Measurements from ENCODE around the gene HDGFL2.

Gene HDGFL2

GRCh38 chr19:4528843-4529242 lies 56.7 kb downstream of the HDGFL2 start:
- H3K4me3 ChIP-seq (replicated peaks; ENCODE audit: low read depth, low read length): no peak overlapping the region
- no peak for DNase-seq (ENCODE audit: low read depth)
- no peak for TF ChIP-seq CTCF (IDR thresholded peaks at IDR 0.05; ENCODE audit: low read length, missing control alignments)

GRCh38 chr19:4529924-4530522 lies 57.9 kb downstream of the HDGFL2 start:
- DNase-seq (ENCODE audit: low read depth): no peak
- H3K4me3 ChIP-seq (replicated peaks; ENCODE audit: low read depth, low read length): no peak overlapping the region
- TF ChIP-seq CTCF (IDR thresholded peaks at IDR 0.05; ENCODE audit: low read length, missing control alignments): no peak

- no peak overlapping the region for H3K4me3 ChIP-seq (replicated peaks; ENCODE audit: low read depth, low read length)
- DNase-seq (ENCODE audit: low read depth): no peak
- no peak for TF ChIP-seq CTCF (IDR thresholded peaks at IDR 0.05; ENCODE audit: low read length, missing control alignments)
Measured at GRCh38 chr19:4531562-4532165, 59.6 kb downstream of the HDGFL2 start.

GRCh38 chr19:4533334-4533733 lies 61.2 kb downstream of the HDGFL2 start:
- no peak for DNase-seq (ENCODE audit: low read depth)
- no peak for TF ChIP-seq CTCF (IDR thresholded peaks at IDR 0.05; ENCODE audit: low read length, missing control alignments)
- no peak overlapping the region for H3K4me3 ChIP-seq (replicated peaks; ENCODE audit: low read depth, low read length)

GRCh38 chr19:4533835-4534424 lies 61.8 kb downstream of the HDGFL2 start:
- no peak for DNase-seq (ENCODE audit: low read depth)
- no peak overlapping the region for H3K4me3 ChIP-seq (replicated peaks; ENCODE audit: low read depth, low read length)
- TF ChIP-seq CTCF (IDR thresholded peaks at IDR 0.05; ENCODE audit: low read length, missing control alignments): no peak

- TF ChIP-seq CTCF (IDR thresholded peaks at IDR 0.05; ENCODE audit: low read length, missing control alignments): no peak
- peak; percentile 68 for DNase-seq (ENCODE audit: low read depth)
- peak within 1 kb of the TSS; percentile 27 for H3K4me3 ChIP-seq (replicated peaks; ENCODE audit: low read depth, low read length)
Measured at GRCh38 chr19:4534836-4535658, 63.0 kb downstream of the HDGFL2 start, which contains the start of gene PLIN5. Gene PLIN5, minus strand, starts transcription at chr19:4535224. Its CDS starts 1,150 bp downstream, at chr19:4534074.

Measured in fibroblast of pulmonary artery (primary cell).